Nephron (organoid): ENCODE data around the gene FBXL7.

Experiments used
- H3K27ac Mint-ChIP-seq, 3 experiments: 2 replicates each; pipeline ENCODE4 v1.8.0; 2020; ENCODE audit warnings: mixed read lengths in 3 of 3, mild to moderate bottlenecking in 2 of 3, moderate library complexity in 1 of 3
- H3K27me3 Mint-ChIP-seq: 2 replicates; pipeline ENCODE4 v1.8.0; 2021; ENCODE audit warnings: low read depth, mild to moderate bottlenecking, moderate library complexity, mixed read lengths
- H3K36me3 Mint-ChIP-seq: 2 replicates; pipeline ENCODE4 v1.8.0; 2020; ENCODE audit warnings: low read depth, mixed read lengths
- H3K4me1 Mint-ChIP-seq: 2 replicates; pipeline ENCODE4 v1.8.0; 2020; ENCODE audit warnings: mixed read lengths
- H3K4me3 Mint-ChIP-seq, 3 experiments: 2 replicates each; pipeline ENCODE4 v1.8.0; 2020; ENCODE audit warnings: mild to moderate bottlenecking in 3 of 3, mixed read lengths in 3 of 3, moderate library complexity in 2 of 3
- H3K9me3 Mint-ChIP-seq: 2 replicates; pipeline ENCODE4 v1.8.0; 2020; ENCODE audit warnings: mixed read lengths
- TF ChIP-seq, protein P1 (sequence below), 3 experiments: fragments of 200-600 bp; sonication (generic); IDR thresholded peaks; one replicate each; pipeline ENCODE4 v1.5.0; 2021; ENCODE audit warnings: antibody characterized with exemption in 3 of 3; ENCODE audit not compliant: unreplicated experiment in 3 of 3

Gene FBXL7

DNA sequence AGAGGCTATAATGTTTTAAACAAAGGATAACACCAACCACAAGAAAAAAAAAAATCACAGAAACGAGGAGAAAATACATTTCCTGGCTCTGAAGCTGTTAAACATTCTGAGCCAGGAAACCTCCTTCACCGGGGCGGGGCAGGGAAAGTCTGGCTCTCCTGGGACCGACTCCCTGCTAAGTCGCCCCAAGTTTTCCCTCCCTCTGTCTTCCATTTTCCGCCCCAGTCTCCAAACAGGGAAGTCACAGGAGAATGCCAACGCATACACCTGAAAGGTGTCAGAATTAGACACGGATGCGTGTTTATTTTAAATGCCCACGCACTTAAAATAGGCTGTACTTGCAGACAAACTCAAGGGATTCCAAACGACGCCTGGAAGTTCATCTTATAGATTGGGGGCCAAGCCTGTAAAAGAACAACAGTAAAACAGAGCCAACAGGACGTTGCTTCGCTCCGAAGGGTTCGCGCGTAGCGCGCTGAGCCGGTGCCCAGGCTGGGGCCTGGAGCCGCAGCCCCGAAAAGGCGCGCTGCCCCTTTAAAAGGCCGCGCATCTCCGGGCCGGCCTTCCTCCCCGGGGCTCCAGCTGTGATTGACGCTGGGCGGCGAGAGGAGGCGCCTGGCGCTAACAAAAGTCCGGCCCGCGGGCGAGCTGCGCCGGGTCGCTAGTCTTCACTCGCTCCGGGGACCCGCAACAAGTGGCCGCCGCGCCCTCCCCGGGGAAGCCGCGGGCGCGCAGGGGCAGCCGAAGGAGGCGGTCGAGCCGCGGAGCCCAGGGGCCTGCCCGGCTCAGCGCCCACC is at the start of gene FBXL7:
TSS of gene FBXL7 (plus strand) at position 653 of the 797 bp plus-strand sequence.
- peaks cover 15% of the 10 kb centered on the region for H3K36me3 Mint-ChIP-seq
- H3K4me3 Mint-ChIP-seq, result peak within 1 kb of the TSS; percentile 93 to 98 (median 96)
- TF ChIP-seq, protein P1, sequence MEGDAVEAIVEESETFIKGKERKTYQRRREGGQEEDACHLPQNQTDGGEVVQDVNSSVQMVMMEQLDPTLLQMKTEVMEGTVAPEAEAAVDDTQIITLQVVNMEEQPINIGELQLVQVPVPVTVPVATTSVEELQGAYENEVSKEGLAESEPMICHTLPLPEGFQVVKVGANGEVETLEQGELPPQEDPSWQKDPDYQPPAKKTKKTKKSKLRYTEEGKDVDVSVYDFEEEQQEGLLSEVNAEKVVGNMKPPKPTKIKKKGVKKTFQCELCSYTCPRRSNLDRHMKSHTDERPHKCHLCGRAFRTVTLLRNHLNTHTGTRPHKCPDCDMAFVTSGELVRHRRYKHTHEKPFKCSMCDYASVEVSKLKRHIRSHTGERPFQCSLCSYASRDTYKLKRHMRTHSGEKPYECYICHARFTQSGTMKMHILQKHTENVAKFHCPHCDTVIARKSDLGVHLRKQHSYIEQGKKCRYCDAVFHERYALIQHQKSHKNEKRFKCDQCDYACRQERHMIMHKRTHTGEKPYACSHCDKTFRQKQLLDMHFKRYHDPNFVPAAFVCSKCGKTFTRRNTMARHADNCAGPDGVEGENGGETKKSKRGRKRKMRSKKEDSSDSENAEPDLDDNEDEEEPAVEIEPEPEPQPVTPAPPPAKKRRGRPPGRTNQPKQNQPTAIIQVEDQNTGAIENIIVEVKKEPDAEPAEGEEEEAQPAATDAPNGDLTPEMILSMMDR (IDR thresholded peaks at IDR 0.05; ENCODE audit: unreplicated experiment in 3 of 3), result peak in 1 of 3 experiments; percentile 34
- no peaks in the 10 kb centered on the region for H3K9me3 Mint-ChIP-seq
- peaks cover 34% of the 10 kb centered on the region for H3K4me1 Mint-ChIP-seq
- H3K27me3 Mint-ChIP-seq, result peaks cover 14% of the 10 kb centered on the region
- peak within 1 kb of the TSS; percentile 97 to 98 (median 97) for H3K27ac Mint-ChIP-seq

DNA sequence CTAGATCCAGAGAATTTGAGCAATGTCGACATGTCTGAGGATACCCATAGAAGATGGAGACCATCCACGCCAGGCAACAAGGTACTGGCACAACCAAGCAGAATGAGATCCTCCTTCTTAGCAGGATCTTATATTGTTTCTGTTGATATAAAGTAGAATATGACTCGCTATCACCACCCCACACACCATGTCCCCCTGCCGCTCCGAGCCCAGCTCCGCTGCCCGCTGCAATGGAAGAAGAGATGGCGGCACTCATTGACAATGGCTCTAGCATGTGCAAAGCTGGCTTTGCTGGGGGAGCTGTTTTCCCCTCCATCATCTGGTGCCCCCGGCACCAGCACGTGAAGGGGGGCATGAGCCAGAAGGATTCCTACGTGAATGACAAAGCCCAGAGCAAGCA is 49.5 kb upstream of the FBXL7 start:
- Mint-ChIP-seq H3K36me3 (no peaks in the 10 kb centered on the region), H3K4me3 (no peak overlapping the region), H3K9me3 (peaks cover 3% of the 10 kb centered on the region), H3K27me3 (no peaks in the 10 kb centered on the region), H3K27ac (no peak overlapping the region), H3K4me1 (peaks cover 10% of the 10 kb centered on the region)
- TF ChIP-seq, protein P1 (IDR thresholded peaks at IDR 0.05; ENCODE audit: unreplicated experiment in 3 of 3), result no peak

DNA sequence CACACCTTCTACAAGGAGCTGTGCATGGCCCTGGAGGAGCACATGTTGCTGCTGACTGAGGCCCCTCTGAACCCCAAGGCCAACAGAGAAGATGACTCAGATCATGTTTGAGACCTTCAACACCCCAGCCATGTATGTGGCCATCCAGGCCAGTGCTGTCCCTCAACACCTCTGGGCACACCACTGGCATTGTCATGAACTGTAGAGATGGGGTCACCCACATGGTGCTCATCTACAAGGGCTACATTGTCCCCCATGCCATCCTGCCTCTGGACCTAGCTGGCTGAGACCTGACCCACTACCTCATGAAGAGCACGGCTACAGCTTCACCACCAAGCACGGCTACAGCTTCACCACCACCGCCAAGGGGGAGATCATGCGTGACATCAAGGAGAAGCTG is 49.0 kb upstream of the FBXL7 start:
- Mint-ChIP-seq H3K9me3 (peaks cover 6% of the 10 kb centered on the region), H3K27ac (no peak overlapping the region), H3K27me3 (no peaks in the 10 kb centered on the region), H3K4me1 (peaks cover 10% of the 10 kb centered on the region), H3K4me3 (no peak overlapping the region), H3K36me3 (no peaks in the 10 kb centered on the region)
- TF ChIP-seq, protein P1 (IDR thresholded peaks at IDR 0.05; ENCODE audit: unreplicated experiment in 3 of 3), result no peak

DNA sequence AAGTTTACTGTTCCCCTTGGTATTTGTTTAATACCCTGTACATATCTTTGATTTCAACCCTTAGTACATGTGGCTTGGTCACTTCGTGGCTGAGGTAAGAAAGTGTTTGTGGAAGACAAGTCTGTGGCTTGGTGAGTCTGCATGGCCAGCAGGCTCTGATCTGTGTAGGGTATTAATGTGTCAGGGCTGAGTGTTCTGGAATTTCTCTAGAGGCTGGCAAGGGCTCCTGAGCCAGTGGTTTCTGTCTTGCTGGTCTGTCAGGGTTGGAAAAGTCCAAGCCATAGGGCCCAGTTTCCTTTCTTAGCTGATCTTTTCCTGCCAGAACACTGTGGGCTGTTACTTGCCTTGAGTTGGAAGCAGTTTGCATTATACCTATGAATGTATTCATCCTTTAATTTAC is 48.0 kb upstream of the FBXL7 start:
- TF ChIP-seq, protein P1 (IDR thresholded peaks at IDR 0.05; ENCODE audit: unreplicated experiment in 3 of 3), result no peak
- Mint-ChIP-seq H3K36me3 (no peaks in the 10 kb centered on the region), H3K4me1 (peaks cover 10% of the 10 kb centered on the region), H3K9me3 (peaks cover 9% of the 10 kb centered on the region), H3K27me3 (no peaks in the 10 kb centered on the region), H3K4me3 (no peak overlapping the region), H3K27ac (peak overlapping the region in 1 of 3 experiments; percentile 57)

DNA sequence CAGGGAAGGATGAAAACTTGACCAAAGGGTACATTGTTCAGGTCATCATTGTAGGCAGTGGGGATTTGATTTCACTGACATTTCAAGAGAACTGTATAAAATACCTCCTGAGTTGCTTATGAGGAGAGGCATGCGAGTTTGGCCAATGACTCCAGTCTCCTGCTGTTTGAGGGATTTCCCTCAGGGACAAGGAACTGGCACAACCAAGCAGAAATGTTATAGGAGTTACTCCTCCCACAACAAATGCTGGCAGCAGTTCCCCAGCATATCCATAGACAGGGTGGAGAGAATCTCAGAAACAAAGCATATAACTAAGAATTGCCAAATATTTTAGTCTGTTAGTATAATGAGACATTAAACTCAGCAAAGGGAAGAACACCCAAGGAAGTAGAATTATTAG is 47.2 kb upstream of the FBXL7 start:
- no peak overlapping the region for H3K4me3 Mint-ChIP-seq
- TF ChIP-seq, protein P1 (IDR thresholded peaks at IDR 0.05; ENCODE audit: unreplicated experiment in 3 of 3), result no peak
- peak overlapping the region in 2 of 3 experiments; percentile 32 to 57 for H3K27ac Mint-ChIP-seq
- peaks cover 10% of the 10 kb centered on the region for H3K9me3 Mint-ChIP-seq
- peaks cover 10% of the 10 kb centered on the region for H3K4me1 Mint-ChIP-seq
- H3K27me3 Mint-ChIP-seq, result no peaks in the 10 kb centered on the region
- no peaks in the 10 kb centered on the region for H3K36me3 Mint-ChIP-seq

DNA sequence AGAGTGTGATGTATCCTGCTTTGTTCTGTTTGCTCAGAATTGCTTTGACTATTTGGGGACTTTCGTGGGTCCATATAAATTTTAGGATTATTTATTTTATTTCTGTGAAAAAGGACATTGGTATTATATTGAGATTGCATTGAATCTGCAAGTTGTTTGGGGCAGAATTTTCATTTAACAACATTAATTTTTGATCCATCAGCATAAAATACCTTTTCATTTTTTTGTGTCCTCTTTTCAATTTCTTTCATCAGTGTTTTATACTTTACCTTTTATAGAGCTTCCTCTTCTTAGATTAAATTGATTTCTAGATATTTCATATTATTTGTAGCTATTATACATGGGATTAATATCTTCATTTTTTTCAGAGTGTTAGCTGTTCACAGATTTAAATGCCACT is 40.8 kb upstream of the FBXL7 start:
- no peaks in the 10 kb centered on the region for H3K4me1 Mint-ChIP-seq
- TF ChIP-seq, protein P1 (IDR thresholded peaks at IDR 0.05; ENCODE audit: unreplicated experiment in 3 of 3), result no peak
- H3K36me3 Mint-ChIP-seq, result no peaks in the 10 kb centered on the region
- H3K4me3 Mint-ChIP-seq, result no peak overlapping the region
- H3K9me3 Mint-ChIP-seq, result peaks cover 12% of the 10 kb centered on the region
- H3K27me3 Mint-ChIP-seq, result no peaks in the 10 kb centered on the region
- H3K27ac Mint-ChIP-seq, result no peak overlapping the region
